GM21381 (cell line): ENCODE results near the gene SLC4A4.

Experiments used
- ATAC-seq: cut with Tn5 transposase; IDR thresholded peaks from one replicate; pipeline ENCODE4 v1.9.1; 2021; ENCODE audit warnings: mild to moderate bottlenecking, moderate library complexity; ENCODE audit not compliant: unreplicated experiment

Gene SLC4A4

GRCh38 chr4:71526637-71527406 lies 188.0 kb downstream of the SLC4A4 start:
- ATAC-seq = no peak

DNA sequence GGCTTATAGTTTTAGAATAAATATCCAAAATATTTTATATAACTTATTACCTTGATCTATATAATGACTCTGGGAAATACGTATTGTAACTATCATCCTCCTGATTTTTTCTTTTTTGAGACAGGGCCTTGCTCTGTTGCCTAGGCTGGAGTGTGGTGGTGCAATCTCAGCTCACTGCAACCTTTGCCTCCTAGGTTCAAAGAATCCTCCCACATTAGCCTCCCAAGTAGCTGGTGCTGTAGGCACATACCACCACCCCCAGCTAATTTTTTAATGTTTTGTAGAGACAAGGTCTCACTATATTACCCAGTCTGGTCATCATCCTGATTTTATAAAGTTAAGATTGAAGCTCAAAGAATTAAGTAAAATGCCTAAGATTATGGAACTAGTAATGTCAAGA lies 193.6 kb downstream of the SLC4A4 start:
- no peak for ATAC-seq

GRCh38 chr4:71533121-71533520 lies 194.3 kb downstream of the SLC4A4 start:
- ATAC-seq = no peak

GRCh38 chr4:71537551-71538065 lies 198.8 kb downstream of the SLC4A4 start:
- ATAC-seq = no peak

- ATAC-seq = no peak
Measured at GRCh38 chr4:71538528-71538927, 199.7 kb downstream of the SLC4A4 start.

- ATAC-seq = no peak
Measured at GRCh38 chr4:71540749-71541269, 202.0 kb downstream of the SLC4A4 start.

- no peak for ATAC-seq
Measured at GRCh38 chr4:71541541-71541940, 202.7 kb downstream of the SLC4A4 start.

- ATAC-seq = no peak
Measured at GRCh38 chr4:71545168-71545567, 206.3 kb downstream of the SLC4A4 start.

DNA sequence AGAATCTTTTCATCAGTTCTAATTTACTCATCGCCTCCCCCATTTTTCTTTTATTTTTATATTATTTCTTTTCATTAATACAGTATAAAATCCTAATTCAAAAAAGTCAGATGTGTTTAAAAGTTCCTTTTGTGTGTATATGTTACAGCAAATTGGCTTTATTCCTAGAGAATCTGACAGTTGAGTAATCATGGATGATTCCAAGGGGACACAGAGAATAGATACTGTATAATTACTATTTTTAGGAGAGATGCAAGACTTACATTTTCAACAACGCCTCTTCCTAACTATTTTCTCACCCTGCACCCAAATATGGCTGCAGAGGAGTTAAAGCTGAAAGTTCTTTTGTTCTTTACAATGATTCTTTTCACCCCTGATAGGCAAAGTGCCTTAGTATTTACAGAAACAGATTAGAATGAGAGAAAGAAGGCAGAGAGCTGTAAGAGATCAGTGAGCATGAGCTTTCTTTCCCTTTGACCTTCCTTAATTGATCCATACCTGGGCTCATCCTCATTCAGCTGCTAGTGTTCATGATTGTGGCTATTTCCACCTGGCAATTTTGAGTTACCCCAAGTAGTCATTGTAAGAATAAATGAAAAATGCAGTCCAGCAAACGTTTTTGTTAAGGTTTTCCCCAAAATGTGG lies 210.8 kb downstream of the SLC4A4 start:
- no peak for ATAC-seq

GRCh38 chr4:71550220-71551165 lies 211.7 kb downstream of the SLC4A4 start:
- ATAC-seq = no peak

DNA sequence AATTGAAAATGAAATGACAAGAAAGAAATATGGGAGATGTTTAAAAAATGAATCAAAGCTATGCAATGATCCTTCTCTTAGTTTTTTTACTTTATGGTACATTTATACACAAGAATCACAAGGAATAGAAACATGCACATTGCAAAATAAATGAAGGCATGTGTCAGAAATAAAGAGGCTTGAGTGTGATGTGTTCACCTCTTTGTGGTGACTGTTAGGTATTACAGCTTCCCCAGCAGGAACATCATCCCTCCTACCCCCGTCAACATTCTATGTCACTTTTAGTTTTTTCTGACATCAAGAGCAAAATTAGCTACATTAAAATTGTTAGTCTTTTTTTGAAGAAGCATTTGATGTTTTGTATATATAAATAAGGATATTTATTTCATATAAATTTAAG lies 214.8 kb downstream of the SLC4A4 start:
- ATAC-seq = peak; percentile 57

DNA sequence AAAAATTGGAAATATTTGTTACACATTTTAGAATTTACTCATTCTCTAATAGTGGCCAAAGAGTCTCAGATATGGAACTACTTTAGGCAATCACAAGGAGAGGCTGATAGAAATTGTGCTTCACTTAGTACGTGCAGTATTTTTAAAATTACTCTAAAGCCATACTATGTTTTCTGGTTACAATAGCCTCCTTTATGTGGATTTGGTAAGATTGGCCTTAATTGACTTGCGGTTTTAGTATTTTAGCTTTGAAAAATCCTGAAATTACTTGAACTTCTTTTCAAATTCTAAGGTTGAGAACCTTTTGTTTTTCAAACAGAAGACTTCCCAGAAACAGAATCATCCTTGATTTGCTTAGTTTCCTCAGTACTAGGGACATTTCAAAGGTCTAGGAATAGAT lies 215.2 kb downstream of the SLC4A4 start:
- no peak for ATAC-seq

- peak; percentile 77 for ATAC-seq
Measured at GRCh38 chr4:71558248-71558647, 219.4 kb downstream of the SLC4A4 start.

- ATAC-seq = no peak
Measured at GRCh38 chr4:71559957-71560571, 221.2 kb downstream of the SLC4A4 start.

GRCh38 chr4:71564775-71565174 lies 226.0 kb downstream of the SLC4A4 start:
- no peak for ATAC-seq

- no peak for ATAC-seq
Measured at GRCh38 chr4:71566856-71567255, 228.0 kb downstream of the SLC4A4 start.

DNA sequence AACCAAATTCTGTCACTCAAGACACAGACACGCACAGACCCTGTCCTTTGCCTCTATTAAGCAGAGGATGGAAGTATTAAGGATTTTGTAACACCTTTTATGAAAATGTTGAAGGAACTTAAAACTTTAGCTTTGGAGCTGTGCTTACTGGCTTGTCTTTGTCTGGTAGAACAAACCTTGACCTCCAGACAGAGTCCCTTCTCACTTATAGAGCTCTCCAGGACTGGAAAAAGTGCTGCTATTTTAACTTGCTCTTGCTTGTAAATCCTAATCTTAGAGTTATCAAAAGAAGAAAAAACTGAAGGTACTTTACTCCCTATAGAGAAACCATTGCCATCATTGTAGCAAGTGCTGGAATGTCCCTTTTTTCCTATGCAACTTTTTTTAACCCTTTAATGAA lies 229.3 kb downstream of the SLC4A4 start:
- ATAC-seq = no peak

- ATAC-seq = no peak
Measured at GRCh38 chr4:71570492-71570891, 231.7 kb downstream of the SLC4A4 start.

GRCh38 chr4:71571346-71571745 lies 232.5 kb downstream of the SLC4A4 start:
- ATAC-seq = no peak

- no peak for ATAC-seq
Measured at GRCh38 chr4:71583971-71584370, 245.2 kb downstream of the SLC4A4 start.

- ATAC-seq = no peak
Measured at GRCh38 chr4:71584585-71584984, 245.8 kb downstream of the SLC4A4 start.
